Measurements from ENCODE around the gene DYNC2LI1.

Gene DYNC2LI1

DNA sequence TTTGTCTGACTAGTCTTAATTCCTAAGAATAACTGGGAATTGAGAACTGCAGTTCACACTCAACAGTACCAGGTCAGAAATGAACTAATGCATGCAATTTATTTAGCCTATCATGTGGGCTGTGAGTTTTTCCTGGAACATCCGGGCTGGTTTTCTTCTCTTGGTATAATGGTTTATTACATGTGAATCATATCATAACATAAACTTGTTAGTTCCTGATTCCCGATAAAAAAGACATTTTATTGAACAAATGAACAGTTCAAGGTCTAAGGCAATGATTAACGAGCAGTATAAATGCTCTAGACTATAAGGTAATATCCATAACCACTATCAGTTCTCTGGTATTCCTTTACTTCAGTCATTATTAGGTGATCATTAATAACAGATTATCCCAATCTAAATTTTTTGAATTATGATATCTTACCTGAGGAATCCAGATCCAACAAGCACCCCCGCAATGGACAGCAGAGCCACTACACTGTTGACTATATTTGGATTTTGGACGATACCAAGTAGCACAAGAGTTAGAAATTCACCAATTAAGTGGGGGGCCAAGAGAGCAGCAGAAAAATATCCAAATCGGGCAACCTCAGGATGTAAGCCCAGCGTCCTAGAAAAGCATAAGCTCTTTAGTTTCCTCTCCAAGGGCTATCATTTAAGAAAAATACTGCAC, 45.8 kb downstream of the DYNC2LI1 start:
- DNase-seq: no peak

DNA sequence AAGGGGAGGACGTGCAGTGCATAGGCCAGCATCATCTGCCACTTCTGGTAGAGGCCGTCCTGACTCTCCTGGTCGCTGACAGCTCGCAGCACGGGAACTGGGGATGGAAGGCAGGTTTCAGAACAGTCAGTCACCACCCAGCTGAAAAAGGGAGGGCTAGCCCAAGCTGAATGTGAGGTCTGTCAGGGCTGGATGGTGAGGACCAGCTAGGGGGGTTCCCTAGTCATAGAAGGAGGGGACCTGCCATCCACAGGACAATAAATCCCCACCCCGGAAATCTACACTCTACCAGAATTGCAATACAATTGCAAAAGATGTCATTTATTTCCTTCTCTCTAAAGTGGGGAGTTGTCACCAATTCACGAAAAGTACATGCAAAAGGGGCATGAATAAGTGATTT, 49.0 kb downstream of the DYNC2LI1 start:
- no peak for DNase-seq

DNA sequence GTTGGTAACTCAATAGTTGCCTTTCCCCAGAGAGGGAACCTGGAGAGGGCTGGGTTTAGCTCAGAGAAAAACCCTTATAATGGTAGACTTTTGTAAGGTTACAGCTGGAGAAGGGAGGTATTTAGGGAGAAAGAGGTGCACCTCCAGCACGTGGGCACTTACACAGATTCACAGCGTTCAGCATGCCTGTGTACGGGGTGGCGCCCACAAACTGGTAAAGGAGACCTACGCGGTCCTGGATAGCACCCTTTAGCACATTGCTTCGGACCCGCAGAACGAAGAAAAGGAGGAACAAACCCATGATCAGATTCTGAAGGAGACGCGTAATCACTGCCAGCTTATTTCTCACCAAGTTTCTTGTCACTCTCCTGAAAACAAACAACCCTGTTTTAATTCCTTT, 49.9 kb downstream of the DYNC2LI1 start:
- no peak for DNase-seq

DNA sequence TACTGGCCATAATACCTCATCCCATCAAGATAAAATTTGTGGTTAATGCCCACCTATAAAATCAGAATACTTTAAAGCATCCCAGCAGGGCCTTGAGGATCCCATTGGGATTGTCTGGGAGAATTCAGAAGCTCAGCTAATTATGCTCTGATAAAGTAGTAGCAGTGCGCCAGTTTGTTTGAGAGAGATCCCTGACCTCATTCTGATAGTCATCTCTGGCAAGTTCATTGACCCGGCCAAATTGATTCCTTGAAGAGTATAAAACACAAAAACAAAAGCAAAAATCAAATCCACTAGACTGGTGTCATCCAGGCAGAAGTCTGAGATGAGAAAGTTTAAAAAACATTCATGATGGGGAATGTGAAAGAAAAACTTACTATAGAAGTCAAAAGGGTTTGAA, 50.7 kb downstream of the DYNC2LI1 start:
- no peak for DNase-seq

DNA sequence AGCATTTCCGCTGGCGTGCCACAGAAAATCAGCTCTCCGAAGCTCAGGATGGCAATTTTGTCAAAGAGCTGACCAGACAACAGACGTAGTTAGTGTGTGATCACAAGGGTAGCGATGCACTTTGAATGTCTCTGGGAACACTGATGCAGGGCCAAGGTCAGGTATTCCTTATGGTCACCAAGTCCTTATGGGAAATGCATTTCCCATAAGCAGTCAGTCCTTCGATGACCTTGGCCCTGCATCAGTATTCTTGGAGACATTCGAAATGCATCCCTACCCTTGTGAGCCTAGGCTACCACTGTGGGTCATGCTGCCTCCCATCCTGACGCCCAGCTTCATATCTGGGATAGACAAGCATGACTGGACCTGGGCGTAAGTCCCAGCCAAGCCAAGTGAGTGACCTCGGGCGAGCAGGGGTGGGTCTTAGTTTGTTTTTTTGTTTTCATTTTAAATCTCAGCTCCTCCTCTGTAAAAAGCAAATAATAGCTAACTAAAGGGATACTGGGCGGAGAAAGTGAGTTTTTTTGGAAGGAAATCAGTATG, 51.2 kb downstream of the DYNC2LI1 start:
- no peak for DNase-seq

DNA sequence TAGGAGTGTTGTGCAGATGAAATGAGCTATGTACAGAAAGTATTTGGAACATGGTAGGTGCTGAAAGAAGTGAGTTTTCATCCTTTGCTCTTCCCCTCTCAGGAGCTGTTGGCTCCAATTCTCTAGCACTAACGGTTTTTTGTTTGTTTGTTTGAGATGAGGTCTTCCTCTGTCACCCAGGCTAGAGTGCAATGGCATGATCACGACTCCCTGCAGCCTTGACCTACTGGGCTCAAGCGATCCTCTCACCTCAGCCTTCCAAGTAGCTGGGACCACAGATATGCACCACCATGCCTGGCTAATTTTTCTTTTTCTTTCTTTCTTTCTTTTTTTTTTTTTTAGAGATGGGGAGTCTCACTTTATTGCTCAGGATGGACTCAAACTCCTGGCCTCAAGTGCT, 52.0 kb downstream of the DYNC2LI1 start:
- DNase-seq: no peak

DNA sequence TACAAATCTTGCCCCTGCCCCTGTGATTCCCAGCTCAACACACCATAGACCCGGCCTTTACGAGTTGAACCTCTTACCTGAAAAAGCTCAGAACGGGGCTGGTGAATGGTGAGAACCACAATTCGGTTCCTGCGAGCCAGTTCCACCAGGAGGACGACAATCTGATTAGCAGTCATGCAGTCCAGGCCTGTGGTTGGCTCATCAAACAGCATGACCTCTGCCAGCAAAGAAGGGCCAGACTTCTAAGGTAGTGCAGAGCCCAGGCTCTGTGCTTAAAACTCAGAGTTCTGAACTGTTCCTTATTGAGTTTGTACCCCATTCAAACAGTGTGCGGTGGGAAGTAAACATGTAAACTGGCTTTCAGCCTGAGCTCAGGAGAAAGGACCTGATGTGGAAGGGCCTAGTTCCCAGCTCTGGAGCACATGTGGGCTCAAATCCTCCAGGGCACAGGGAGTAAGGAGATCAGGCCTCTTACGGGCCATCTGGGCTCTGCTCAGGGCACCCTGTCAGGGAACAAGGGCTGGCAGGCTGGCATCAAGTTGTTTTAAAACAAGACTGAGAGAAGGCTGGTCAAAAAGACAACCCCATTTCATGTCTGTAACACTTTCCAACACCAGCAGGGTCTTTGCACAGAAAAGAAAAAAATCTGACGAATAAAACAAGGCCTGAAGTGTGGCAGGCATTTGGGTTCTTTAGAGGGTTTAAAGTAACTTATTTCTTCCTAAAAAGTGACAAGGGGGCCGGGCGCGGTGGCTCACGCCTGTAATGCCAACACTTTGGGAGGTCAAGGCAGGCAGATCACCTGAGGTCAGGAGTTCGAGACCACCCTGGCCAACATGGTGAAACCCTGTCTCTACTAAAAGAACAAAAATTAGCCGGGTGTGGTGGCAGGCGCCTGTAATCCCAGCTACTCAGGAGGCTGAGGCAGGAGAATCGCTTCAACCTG, 52.7 kb downstream of the DYNC2LI1 start:
- DNase-seq: no peak

DNA sequence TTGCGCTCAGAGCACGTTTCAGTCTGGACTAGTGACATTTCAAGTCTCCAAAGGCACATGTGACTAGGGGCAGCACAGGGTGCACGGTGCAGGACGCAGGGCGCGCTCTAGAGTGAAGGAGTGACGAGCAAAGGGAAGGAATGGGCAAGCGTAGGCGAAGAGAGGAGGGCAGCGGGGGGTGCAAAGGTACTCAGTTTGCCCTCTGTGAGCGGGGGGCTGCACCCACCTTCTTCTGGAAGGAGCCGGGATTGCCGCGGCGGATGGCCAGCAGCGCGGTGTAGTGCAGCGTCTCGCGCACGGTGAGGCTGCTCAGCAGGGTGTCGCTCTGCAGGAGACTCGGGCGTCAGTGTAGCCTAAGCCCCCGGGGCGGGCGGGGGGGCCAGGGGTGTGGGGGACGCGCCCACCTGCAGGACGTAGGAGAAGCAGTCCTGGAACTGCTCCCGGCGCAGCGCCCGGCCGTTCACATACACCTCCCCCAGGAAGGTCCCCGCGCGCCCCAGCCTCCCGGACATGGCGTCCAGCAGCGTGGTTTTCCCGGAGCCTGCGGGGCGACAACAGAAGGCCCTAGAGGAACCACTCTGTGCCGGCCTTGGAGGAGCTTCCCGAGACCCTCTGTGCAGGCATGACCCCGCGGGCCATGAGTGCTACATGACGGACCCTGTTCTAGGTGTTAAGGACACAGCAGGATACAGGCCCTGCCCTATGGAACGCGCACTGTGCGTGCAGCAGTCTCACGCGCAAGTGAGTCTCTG, 57.9 kb downstream of the DYNC2LI1 start:
- no peak for DNase-seq

DNA sequence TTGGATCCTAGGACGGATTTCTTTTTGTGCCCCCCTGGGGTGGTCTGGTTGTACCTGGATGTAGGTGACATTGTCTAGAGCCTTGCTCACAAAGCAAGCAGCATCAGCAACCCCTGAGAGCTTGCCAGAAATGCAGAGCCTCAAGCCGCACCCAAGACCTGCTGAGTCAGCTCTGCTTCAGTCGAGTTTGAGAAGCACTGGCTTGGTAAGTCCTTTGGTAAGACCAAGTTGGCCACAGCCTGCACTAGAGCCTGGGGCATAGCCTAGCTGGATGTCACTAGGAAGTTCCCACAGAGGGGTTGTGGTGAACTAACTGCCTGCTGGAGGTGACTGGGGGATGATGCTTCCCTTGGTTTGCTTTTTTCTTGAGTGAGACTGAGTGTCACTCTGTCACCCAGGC, 58.6 kb downstream of the DYNC2LI1 start:
- DNase-seq: no peak

DNA sequence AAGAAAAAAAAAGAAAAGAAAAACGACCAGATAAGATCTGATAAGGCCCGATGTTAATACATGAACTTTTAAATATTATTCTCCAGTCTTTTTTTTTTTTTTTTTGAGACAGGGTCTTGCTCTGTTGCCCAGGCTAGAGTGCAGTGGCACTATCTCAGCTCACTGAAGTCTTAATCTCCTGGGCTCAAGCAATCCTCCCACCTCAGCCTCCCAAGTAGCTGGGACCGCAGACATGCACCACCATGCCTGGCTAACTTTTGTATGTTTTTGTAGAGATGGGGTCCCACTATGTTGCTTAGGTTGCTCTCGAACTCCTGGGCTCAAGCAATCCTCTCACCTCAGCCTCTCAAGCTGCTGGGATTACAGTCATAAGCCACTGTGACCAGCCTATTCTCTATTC, 63.2 kb downstream of the DYNC2LI1 start:
- no peak for DNase-seq

DNA sequence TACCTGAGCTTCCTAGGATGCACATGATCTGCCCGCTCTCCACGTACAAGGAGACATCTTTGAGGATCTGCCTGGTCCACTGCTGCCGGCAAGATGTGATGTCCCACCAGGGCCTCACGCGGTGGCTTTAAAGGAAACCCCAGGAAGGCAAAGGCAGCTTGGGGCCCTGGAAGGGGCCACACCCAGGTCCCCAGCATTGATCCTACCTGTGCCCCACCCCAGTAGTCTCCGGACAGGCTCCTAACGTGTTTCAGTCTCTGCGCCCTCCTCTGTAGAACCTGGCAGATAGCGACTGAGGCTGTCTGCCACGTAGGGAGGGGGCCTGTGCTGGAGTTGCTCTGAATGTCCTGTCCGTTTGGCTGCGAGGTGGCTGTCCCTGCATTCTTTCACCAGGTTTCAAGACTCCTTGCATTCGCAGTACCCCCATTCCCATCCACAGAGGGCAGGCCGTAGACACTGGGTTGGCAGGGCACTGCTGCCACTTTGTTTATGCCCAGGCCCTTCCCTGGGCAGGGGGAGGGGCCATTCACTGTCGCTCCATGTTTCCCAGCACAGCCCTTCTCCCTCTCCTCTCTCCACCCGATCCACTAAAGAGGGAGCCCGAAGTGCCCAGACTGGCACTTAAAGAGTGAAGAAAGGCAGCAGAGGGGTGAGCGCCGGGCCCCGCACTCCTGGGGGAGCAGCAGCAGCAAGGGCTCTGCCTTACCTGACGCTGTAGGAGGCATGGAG, 64.2 kb downstream of the DYNC2LI1 start:
- DNase-seq: no peak

DNA sequence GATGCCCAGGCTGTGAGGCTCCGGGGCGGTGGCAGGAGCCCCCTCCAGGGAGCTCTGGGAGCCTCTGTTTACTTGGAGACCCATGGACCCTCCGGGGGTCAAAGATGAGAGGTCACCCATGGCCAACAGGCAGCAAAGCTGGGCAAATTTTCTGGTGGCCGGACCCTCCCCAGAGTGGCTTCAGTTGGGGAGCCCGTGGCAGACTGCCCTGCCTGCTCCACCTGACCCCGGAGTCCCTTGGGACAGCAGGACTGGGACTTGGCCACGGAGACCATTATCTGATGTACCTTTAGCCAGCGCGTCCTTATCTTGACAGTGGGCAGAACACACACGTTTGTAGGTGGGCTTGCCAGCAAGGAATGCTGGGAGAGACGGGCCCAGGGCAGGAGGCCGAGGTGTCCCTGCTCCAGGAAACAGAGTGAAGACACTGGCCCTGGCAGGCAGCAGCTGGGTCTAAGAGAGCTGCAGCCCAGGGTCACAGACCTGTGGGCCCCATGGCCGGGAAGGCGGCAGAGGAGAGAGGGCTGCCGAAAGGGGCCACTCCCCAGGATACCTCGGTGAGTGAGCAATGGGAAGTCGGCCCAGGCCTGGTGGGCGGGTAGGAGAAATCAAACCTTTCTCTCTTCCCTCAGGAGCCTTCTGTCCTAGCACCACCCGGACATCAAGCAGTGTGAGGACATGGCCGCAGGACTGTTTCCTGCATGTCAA, 64.9 kb downstream of the DYNC2LI1 start, which contains the start of the genes ABCG5 and ABCG8:
ABCG5 (minus strand) TSS at position 280 of the 708 bp plus-strand sequence; CDS start at position 120, 160 bp downstream.
ABCG8 (plus strand) TSS at position 412 of the 708 bp plus-strand sequence; CDS start at position 495, 83 bp downstream.
- no peak for DNase-seq

DNA sequence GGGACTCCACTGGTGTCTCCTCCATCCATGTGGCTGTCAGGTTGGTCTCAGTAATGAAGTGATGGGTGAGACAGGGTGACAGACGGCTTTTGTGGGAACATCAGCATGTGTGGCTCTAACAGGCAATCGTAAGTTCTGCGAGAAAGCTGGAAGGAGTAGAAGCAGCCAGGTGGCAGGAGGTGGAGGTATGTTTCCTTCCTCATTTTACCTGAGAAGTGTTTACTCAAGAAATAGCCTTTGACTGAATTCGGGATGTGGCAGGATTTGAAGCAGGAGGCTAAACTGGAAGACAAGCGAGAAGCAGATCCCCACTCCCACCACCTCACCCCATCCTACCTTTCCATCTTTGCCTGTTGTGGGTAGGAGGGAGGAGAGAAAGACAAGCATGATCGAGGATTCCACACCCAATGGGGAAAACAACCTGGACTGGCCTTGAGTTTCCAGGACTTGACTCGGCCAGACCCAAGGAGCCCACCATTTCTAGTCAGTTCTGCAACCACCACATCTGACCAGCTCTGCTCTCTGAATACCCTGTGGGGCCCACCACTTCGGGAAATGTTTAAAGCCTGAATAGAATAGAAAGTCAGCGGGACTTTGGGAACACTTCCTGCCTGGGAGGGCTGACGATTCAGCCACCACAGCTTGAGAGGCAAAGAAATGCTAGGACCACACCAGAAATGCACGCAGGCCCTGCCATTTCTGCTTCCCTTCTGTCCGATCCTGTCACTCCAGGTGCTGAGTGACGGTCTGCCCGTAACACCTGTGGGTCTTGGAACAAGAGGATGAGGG, 66.1 kb downstream of the DYNC2LI1 start:
- no peak for DNase-seq

DNA sequence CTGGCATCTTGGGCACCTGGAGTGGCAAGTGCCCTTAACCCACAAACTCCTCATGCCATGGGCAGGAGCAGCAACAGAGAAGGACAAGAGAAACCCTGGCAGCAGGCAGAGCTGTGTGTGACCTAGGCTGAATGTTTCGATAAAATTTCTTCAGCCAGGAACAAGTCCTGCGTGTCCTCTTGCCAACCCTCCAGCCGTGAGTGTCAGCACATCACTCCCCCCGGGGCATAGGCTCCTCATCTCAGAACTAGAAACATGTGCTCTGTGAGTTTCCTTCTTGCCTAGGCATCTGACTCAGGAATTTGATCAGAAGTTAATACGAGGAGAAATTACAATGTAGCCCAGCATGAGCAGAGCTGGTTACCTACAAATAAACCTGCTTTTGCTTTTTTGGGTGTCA, 67.1 kb downstream of the DYNC2LI1 start:
- DNase-seq: no peak

DNA sequence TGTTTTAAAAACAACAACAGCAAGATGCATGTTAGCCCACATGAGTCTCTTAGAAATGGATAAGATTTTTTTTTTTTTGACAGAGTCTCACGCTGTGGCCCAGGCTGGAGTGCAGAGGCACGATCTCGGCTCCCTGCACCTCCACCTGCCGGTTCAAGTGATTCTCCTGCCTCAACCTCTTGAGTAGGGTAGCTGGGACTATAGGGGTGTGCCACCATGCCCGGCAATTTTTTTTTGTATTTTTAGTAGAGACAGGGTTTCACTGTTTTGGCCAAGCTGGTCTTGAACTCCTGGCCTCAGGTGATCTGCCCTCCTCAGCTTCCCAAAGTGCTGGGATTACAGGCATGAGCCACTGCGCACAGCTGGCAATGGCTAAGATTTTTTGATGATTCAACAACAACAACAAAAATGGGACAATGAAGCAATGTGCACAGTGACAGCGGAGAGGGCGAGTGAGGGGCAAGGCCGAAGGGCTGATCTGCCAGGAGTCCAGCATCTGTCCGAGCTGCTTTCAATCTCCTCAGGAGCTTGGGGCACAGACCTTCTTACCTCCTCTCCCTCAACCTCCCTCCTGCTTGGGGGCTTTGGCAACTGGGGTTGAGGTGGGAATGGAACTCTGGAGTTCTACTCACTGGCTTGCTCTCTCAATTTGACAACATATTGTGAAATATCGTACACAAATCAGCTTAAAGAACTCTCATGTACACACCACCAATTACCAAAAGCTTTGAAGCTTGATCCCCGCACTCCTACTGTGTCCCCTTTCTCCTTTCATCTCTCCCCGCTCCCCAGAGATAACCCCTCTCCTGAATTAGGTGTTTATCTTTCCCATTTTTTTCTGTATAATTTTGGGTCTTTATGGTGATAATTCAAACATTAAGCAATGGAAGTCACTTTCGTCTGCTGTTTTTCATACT, 68.4 kb downstream of the DYNC2LI1 start:
- no peak for DNase-seq

DNA sequence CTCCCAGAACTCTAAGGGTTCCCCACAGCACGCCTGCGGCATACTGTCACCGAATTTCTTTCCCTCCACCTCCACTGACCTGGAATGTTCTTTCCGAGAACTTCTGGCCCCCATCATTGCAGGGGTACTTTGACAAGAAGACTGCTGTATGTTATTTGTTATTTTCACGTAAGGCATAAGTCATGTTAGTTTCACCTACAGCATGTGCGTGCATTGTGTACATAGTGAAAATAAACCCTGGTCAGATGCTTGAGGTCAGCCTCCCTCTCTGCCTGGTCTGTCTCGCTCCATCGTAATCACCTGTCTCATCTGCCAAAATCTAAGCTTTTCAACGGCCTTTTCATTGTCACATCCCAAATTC, 69.0 kb downstream of the DYNC2LI1 start:
- DNase-seq: no peak

DNA sequence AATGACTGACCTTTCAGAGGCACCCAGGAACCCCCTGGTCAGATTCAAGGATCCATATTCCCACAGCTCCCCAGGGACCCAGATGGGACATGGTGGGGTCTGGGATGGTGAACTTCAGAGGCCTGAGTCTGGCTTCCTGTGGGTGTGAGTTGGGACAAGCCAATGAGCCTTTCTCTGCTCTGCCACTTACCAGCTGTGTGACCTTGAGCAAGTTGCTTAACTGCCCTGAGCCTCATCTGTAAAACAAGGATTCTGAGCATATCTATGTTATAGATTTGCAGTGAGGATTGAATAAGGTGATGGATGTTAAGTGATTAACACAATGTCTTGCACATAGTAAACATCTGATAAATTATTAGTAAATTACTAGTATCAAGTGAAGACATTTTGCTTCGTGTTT, 71.3 kb downstream of the DYNC2LI1 start:
- no peak for DNase-seq

DNA sequence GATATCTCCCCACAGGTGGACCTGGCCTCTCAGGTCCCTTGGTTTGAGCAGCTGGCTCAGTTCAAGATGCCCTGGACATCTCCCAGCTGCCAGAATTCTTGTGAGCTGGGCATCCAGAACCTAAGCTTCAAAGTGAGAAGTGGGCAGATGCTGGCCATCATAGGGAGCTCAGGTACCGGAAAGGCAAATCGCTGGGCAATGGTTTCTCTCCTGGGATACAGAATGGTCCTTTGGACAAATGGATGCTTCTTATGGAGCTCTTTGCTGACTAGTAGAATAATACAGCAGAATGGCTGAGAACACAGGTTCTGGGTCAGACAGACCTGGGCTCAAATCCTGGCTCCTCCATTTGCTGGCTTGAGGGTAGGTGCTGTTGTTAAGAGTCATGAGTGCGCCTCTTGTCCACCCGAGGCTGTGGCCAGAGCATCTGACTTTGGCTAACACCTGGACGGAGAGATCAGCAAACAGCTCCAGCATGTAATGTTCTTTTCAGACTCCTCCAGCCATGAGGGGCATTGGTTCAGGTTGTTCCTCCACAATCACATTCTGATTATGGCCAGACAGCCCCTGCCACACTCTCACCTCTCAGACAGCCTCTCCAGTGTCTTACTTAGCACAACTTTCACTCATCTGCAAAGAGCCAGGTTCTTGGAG, 72.4 kb downstream of the DYNC2LI1 start:
- DNase-seq: no peak

DNA sequence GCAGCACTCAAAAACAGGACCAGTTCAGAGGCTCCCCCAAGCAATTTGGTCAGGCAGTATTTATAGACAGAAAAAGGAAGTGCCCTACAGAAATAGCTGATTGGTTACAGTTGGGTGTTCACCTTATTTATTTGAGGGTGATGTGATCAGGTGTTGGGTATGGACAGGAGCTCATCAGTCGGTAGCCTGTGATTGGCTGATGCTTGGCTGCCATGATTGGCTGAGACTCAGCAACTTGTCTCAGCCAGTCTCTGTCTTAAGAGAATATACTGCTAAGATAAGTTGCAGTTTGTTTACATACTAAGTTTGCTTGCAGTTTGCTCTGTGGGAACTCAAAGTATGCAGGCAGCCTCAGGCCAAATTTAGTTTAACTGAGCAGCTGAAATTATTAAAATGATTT, 74.4 kb downstream of the DYNC2LI1 start:
- DNase-seq: no peak
